T1000 (cell line): Measurements from ENCODE around the gene TMEM145.
"Not testable (repeated sequence)": the region's sequence is repeated elsewhere in the genome, so short reads cannot be mapped to it uniquely, and the experiment has no call there.

Experiments used
- DNase-seq: peaks from one replicate; lab custom pipeline; 2025; ENCODE audit warnings: mixed read lengths; lab: John Stamatoyannopoulos, UW

Gene TMEM145

GRCh38 chr19:42313840-42314755 is 989 bp downstream of the TMEM145 start:
- DNase-seq: no peak

- no peak for DNase-seq
Measured at GRCh38 chr19:42315024-42315423, 1.9 kb downstream of the TMEM145 start.

- DNase-seq: no peak
Measured at GRCh38 chr19:42316223-42317211, 3.4 kb downstream of the TMEM145 start.

- no peak for DNase-seq
Measured at GRCh38 chr19:42317535-42317934, 4.4 kb downstream of the TMEM145 start.

- DNase-seq: no peak
Measured at GRCh38 chr19:42322305-42322704, 9.2 kb downstream of the TMEM145 start.

GRCh38 chr19:42323473-42323851 is 10.4 kb downstream of the TMEM145 start:
- no peak for DNase-seq

GRCh38 chr19:42323852-42324654 is 10.9 kb downstream of the TMEM145 start:
- DNase-seq: no peak

- DNase-seq: no peak
Measured at GRCh38 chr19:42324655-42325307, 11.7 kb downstream of the TMEM145 start.

- peak; percentile 95 for DNase-seq
Measured at GRCh38 chr19:42325308-42325895, 12.3 kb downstream of the TMEM145 start, which contains the start of gene MEGF8. Gene MEGF8 (plus strand): TSS chr19:42325635. CDS start chr19:42326244, 609 bp downstream.

GRCh38 chr19:42325896-42326771 is 13.0 kb downstream of the TMEM145 start:
- DNase-seq: peak; percentile 45

- no peak for DNase-seq
Measured at GRCh38 chr19:42326969-42327368, 13.9 kb downstream of the TMEM145 start.

- no peak for DNase-seq
Measured at GRCh38 chr19:42327381-42327780, 14.3 kb downstream of the TMEM145 start.

GRCh38 chr19:42328106-42328505 is 15.0 kb downstream of the TMEM145 start:
- DNase-seq: no peak

GRCh38 chr19:42328854-42329253 is 15.7 kb downstream of the TMEM145 start:
- no peak for DNase-seq

GRCh38 chr19:42330241-42330711 is 17.2 kb downstream of the TMEM145 start:
- no peak for DNase-seq

GRCh38 chr19:42331333-42331732 is 18.2 kb downstream of the TMEM145 start:
- DNase-seq: not testable (repeated sequence)

- no peak for DNase-seq
Measured at GRCh38 chr19:42332059-42332458, 18.9 kb downstream of the TMEM145 start.

- DNase-seq: no peak
Measured at GRCh38 chr19:42333018-42333417, 19.9 kb downstream of the TMEM145 start.

GRCh38 chr19:42333975-42334696 is 21.0 kb downstream of the TMEM145 start:
- no peak for DNase-seq
